Measurements from ENCODE around the gene PDE1A. TPM values are rescaled to one million over a fixed set of nuclear protein-coding genes. Genes with fewer than 3 reads are reported as not detected.
A peak's percentile ranks its signal among the peaks of the same experiment; 100 is the strongest.

Gene PDE1A
- total and polyA plus RNA-seq, 8 donors: 0.60 to 4.2 (median 1.6) TPM

GRCh38 chr2:182144776-182145165, 282.1 kb downstream of the PDE1A start:
- WGBS, 2 donors: 43 to 50% methylated on average over 1 of the region's 1 CpG
- Histone ChIP-seq H3K4me3 (no peak overlapping the region), H3K36me3 (no peaks in the 10 kb centered on the region), H3K9me3 (no peaks in the 10 kb centered on the region), H3K27ac (no peak overlapping the region), H3K27me3 (no peaks in the 10 kb centered on the region), H3K4me1 (no peaks in the 10 kb centered on the region)
- peak in 3 of 4 donors; percentile 44 to 59 (median 46) for ATAC-seq
- FAIRE-seq: no peak
- DNase-seq: no peak
- intact Hi-C loops (cut with DNase I): no loop called here
- no peak for TF ChIP-seq CTCF (IDR thresholded peaks at IDR 0.05)

- Histone ChIP-seq H3K36me3 (no peaks in the 10 kb centered on the region), H3K4me3 (no peak overlapping the region), H3K27me3 (no peaks in the 10 kb centered on the region), H3K4me1 (no peaks in the 10 kb centered on the region), H3K9me3 (no peaks in the 10 kb centered on the region), H3K27ac (no peak overlapping the region)
- FAIRE-seq (no peak), DNase-seq (no peak), ATAC-seq (peak in 1 of 4 donors; percentile 58)
- intact Hi-C loops (cut with DNase I): no loop called here
- no peak for TF ChIP-seq CTCF (IDR thresholded peaks at IDR 0.05)
- 48 to 51% methylated on average over 7 of the region's 7 CpGs for WGBS, 2 donors
These were observed 282.6 kb downstream of the PDE1A start for GRCh38 chr2:182144041-182144775.

- no peak overlapping the region for H3K4me3 ChIP-seq
- H3K4me1 ChIP-seq: no peaks in the 10 kb centered on the region
- 55 to 61% methylated on average over 6 of the region's 6 CpGs for WGBS, 2 donors
- TF ChIP-seq CTCF (IDR thresholded peaks at IDR 0.05): no peak
- H3K27ac ChIP-seq: no peak overlapping the region
- no peak for DNase-seq
- intact Hi-C loops (cut with DNase I): no loop called here
- H3K9me3 ChIP-seq: no peaks in the 10 kb centered on the region
- no peak for FAIRE-seq
- no peaks in the 10 kb centered on the region for H3K27me3 ChIP-seq
- no peaks in the 10 kb centered on the region for H3K36me3 ChIP-seq
- no peak for ATAC-seq
These were observed 284.8 kb downstream of the PDE1A start for GRCh38 chr2:182142062-182142461.

- no peak overlapping the region for H3K4me3 ChIP-seq
- H3K27ac ChIP-seq: no peak overlapping the region
- no peak for TF ChIP-seq CTCF (IDR thresholded peaks at IDR 0.05)
- no peaks in the 10 kb centered on the region for H3K27me3 ChIP-seq
- no peaks in the 10 kb centered on the region for H3K4me1 ChIP-seq
- FAIRE-seq: no peak
- no peaks in the 10 kb centered on the region for H3K9me3 ChIP-seq
- intact Hi-C loops (cut with DNase I): no loop called here
- 35 to 58% methylated on average over 1 of the region's 1 CpG for WGBS, 2 donors
- no peak for ATAC-seq
- H3K36me3 ChIP-seq: no peaks in the 10 kb centered on the region
- no peak for DNase-seq
These were observed 292.6 kb downstream of the PDE1A start for GRCh38 chr2:182134201-182134600.

GRCh38 chr2:182133195-182133891, 293.5 kb downstream of the PDE1A start:
- FAIRE-seq: no peak

More at GRCh38 chr2:182133195-182133891, 293.5 kb downstream of the PDE1A start:
- no peak for TF ChIP-seq CTCF (IDR thresholded peaks at IDR 0.05)
- no peaks in the 10 kb centered on the region for H3K9me3 ChIP-seq
- no peak overlapping the region for H3K27ac ChIP-seq
- no peak overlapping the region for H3K4me3 ChIP-seq
- DNase-seq (no peak), ATAC-seq (no peak)
- H3K4me1 ChIP-seq: no peaks in the 10 kb centered on the region
- no peaks in the 10 kb centered on the region for H3K36me3 ChIP-seq
- intact Hi-C loops (cut with DNase I): no loop called here
- H3K27me3 ChIP-seq: no peaks in the 10 kb centered on the region
- 33 to 58% methylated on average over 1 of the region's 1 CpG for WGBS, 2 donors
